ENCODE data around the gene SKI. TPM values are rescaled to one million over a fixed set of nuclear protein-coding genes. Genes with fewer than 3 reads are reported as not detected.

Gene SKI
- polyA plus RNA-seq, 4 donors, result 52.8 to 64.9 (median 57.0) TPM

- no peak for DNase-seq (ENCODE audit: low read depth in 4 of 4, low spot score in 3 of 4)
These were observed 21.2 kb upstream of the SKI start for GRCh38 chr1:2206813-2207487.

GRCh38 chr1:2208309-2209239 lies 19.5 kb upstream of the SKI start:
- DNase-seq (ENCODE audit: low read depth in 4 of 4, low spot score in 3 of 4), result no peak

GRCh38 chr1:2209400-2210083 lies 18.6 kb upstream of the SKI start:
- no peak for DNase-seq (ENCODE audit: low read depth in 4 of 4, low spot score in 3 of 4)

GRCh38 chr1:2210084-2210653 lies 17.9 kb upstream of the SKI start:
- no peak for DNase-seq (ENCODE audit: low read depth in 4 of 4, low spot score in 3 of 4)

- no peak for DNase-seq (ENCODE audit: low read depth in 4 of 4, low spot score in 3 of 4)
These were observed 17.3 kb upstream of the SKI start for GRCh38 chr1:2210786-2211185.

DNA sequence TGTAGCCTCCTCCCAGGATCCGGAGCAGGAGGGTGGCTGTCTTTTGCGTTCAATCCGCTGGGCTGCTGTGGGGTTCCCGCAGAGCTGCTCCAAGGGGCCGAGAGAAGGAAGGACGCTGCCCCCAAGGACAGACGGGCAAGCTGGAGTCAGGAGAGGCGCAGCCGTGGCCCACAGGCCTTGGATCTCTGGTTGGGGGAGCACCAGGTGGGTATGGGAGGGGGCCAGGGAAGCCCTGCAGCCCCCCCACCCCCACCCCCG lies 15.9 kb upstream of the SKI start:
- DNase-seq (ENCODE audit: low read depth in 4 of 4, low spot score in 3 of 4), result no peak

DNA sequence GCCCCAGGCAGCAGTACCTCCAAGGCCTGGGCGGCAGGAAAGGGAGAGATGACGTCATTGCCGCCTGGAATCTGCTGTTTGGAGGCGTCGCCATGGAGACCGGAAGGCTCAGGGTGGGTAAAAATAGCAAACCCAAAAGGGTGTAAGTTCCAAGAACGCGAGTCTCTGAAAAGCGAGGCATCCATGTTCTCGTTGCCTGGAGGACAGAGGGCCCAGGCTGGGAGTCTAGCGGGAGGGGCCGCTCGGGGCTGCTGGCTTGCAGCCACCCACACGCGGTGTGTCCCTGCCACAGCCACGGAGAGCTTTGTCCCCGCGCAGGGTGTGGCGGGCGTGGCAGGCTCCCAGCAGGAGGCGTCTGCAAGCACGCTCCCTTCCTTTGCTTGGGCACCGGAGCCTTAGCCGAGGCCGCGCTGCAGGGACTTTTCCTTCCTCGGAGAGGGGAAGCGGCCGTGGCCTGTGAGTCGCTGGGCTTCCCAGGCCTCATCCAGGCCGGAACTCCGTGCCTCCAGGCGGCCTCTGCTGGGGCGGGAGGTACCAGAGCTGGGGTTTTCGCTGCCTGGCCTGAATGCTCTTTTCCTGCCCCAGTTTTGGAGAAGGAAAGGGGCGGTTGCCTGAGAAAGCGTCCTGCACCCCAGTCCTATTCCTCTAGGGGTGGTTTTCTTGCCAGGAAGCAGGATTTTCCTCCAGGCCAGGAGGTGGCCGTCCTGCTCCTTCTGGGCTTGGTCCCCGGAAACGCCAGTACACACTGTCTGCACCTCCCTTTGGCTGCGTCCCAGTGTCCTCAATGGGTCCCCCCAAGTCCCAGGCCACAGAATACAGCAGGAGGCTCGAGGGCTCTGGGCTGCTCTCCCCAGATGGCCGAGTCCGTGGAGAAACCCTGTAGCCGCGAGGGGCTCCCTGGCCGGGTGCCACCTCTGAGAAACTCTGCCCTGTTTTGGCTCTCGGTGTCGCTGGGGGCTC lies 15.3 kb upstream of the SKI start:
- peak in 3 of 4 donors; percentile 88 to 90 (median 89) for DNase-seq (ENCODE audit: low read depth in 4 of 4, low spot score in 3 of 4)

DNA sequence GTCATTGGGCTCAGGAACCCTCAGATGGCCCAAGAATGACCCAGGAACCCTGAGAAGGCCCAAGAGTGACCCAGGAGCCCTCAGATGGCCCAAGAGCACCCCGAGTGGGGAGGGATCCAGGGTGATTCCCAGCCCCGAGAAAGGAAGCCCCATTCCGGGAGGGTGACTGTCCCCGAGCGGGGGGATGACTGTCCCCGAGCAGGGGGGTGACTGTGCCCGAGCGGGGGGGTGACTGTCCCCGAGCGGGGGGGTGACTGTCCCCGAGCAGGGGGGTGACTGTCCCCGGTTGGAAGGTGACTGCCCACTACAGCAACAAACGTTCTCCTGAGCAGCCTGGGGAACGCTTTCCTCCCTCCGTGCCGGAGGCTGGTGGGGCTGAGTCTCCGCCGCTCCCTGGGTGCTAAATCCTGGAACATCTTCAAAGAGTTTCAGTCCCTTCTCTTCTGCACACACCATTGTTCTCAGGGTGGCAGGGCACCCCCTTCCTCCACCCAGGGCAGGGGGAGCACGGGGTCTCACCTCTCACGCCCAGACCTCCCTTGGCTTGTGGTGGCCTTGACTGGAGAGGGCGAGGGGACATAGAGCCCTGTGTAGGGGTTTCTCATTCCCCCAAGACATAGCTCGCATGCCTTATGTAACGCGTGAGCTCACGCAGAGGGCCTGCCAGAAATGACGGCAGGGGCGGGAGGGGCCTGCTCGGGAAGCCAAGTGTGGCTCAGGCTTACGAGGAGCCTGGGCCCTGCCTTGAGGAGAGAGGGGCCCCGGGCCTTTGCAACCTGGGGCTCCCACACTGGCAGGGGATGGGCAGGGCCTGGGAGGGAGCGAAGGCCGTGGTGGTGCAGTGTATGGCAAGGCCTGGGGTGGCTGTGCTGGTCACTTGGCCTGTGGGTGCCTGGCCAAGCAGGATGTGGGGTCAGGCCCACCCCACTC lies 14.3 kb upstream of the SKI start:
- no peak for DNase-seq (ENCODE audit: low read depth in 4 of 4, low spot score in 3 of 4)

DNA sequence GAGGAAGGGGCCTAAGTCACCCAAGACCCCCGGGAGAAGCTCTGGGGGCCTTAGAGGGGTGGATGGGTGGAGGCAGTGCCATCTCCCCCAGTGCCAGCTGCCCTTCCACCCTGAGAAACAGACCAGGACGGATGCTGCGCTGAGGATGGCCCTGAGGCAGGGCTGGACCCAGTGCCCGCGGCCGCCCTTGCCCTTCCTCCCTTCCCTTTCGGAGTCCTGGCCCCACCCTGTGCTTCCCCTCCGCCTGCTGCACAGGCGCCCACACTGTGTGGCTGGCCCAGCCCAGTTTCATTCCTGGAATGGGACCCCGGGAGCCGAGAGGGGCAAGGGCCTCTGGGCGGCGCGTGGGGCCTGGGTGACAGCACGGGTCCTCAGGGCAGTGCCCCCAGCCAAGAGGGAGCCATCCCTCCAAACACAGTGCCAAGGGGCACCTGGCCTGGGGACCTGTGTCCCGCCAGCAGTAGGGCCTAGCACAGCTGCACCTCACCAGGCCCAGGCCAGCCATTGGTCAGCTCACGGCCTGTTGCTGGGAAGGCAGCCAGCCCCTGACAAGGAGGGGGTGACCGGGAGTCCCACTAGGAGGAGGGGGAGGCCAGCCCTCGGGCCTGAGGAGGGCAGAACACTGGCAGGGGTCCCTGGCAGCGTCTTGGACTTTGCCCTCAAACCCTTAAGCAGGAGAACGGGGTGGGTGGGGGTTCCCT lies 13.4 kb upstream of the SKI start:
- no peak for DNase-seq (ENCODE audit: low read depth in 4 of 4, low spot score in 3 of 4)

GRCh38 chr1:2215329-2215728 lies 12.8 kb upstream of the SKI start:
- no peak for DNase-seq (ENCODE audit: low read depth in 4 of 4, low spot score in 3 of 4)

DNA sequence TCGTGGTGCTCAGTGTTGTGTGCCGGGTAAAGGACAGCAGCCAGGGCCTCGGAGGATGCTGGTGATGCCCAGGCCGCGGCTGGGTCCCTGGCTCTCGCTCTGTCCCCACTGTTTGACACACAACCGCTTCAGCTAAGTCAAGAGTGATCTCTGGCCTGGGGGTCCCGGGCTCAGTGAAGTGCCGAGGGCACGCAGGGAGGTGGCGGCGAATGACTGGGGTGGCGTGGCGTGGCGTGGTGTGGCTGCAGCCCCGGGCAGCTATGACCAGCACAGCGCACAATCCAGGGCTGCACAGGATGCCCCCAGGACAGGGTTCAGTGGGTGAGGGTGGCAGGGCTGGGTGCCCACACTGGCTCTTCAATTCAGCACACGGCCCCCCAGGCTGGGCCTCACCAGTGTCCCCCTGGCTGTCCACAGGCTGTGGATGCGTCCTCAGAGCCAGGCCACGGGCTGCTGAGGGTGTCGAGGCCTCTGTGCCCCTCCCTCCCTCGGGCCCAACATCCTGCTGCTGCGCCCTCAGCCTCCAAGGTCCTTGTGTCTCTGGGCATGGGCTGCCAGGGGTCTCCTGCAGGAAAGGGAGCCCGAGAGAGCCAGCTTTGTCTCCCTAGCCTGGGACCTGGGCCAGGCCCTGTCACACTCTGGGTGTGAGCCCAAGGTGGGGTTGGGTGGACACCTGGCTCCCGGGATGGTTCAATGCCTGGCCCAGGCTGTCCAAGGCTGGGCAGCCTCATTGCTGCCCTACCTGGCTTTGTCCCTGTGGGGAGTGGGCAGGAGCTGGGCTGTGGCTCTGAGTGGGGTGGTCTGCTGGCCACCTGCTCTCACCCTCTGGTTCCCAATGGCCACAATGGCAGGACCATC lies 12.0 kb upstream of the SKI start:
- DNase-seq (ENCODE audit: low read depth in 4 of 4, low spot score in 3 of 4), result no peak

DNA sequence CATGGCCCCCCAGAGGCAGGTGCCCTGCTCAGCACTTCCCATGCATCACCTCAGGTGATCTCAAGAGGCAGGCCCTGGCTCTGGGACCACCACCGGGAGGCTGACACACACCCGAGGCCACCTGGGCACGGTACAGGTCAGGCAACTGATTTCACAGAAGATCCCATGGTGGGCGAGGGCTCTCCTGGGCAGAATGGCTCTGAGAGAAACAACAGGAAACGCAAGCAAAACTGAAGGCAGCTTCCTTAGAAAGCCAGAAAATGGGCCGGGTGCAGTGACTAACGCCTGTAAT lies 11.4 kb upstream of the SKI start:
- DNase-seq (ENCODE audit: low read depth in 4 of 4, low spot score in 3 of 4), result no peak

DNA sequence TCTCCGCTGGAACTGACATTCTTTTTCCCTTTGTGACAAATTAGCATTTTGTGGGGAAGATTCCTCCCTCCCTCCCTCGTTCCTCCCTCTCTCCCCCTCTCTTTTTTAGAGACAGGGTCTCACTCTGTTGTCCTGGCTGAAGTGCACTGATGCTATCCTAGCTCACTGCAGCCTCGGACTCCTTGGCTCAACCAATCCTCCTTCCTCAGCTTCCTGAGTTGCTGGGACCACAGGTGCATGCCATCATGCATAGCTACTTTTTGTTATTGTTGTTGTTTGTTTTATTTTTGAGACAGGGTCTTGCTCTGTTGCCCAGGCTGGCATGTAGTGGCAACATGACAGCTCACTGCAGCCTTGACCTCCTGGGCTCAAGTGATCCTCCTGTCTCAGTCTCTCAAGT lies 6.8 kb upstream of the SKI start:
- no peak for DNase-seq (ENCODE audit: low read depth in 4 of 4, low spot score in 3 of 4)

GRCh38 chr1:2224170-2224584 lies 3.9 kb upstream of the SKI start:
- no peak for DNase-seq (ENCODE audit: low read depth in 4 of 4, low spot score in 3 of 4)

DNA sequence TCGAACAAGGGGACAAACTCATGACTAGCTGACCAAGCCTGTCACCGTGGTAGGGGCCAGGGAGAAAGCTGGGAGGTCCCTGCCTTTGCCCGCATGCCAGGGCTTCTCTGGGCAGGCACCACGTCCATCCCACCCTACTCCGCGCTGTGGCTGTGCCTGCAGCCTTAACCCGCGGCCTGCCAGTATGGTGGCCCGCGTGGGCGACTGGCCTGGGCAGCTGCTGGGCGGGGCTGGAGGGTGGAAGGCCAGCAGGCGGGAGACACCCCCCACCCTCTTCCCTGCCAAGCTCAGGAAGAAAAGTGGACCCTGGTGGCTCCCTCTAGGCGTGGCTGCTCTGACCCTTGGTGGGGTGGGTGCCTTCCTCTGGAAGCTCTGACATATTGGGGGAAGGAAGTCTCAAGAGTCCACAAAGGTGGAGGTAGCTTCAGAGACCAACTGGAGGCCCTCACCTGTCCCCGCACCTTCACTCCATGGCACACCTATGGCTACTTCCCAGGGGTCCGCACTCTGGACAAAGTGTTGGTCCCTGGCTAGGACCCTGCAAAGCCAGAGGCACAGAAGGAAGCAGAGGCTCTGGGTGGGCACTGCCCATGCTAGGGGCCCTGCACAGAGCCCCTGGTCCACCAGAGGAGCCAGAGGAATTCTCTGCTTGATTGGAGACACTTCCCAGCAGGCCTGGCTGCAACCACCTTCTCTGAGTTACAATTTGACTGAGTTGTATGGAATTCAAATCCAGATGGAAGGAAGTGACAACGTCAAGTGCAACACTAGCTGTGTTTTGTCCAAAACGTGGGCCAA lies 3.3 kb upstream of the SKI start:
- no peak for DNase-seq (ENCODE audit: low read depth in 4 of 4, low spot score in 3 of 4)

GRCh38 chr1:2226525-2227345 lies 1.4 kb upstream of the SKI start:
- no peak for DNase-seq (ENCODE audit: low read depth in 4 of 4, low spot score in 3 of 4)
